Measurements from ENCODE around the gene FMNL2.

Gene FMNL2

DNA sequence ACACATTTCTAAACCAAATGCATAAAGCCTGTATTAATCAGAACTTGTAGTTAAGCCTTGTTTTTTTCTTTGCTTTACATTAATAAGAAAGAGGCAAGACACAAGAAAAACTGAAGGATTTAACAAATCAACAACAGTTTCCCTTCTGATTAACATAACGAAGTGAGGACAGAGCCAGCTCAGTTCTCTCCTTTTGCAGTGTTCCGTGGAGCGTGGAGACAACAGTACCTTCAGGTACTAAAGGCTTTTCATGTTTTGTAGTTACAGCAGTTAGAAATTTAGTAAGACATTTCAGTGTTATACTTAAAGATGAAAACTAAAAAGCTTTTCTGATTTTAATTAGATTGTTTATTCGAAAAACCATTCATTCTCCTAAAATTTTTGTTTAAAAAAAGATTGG is 115.2 kb downstream of the FMNL2 start:
- TF ChIP-seq, protein P1, sequence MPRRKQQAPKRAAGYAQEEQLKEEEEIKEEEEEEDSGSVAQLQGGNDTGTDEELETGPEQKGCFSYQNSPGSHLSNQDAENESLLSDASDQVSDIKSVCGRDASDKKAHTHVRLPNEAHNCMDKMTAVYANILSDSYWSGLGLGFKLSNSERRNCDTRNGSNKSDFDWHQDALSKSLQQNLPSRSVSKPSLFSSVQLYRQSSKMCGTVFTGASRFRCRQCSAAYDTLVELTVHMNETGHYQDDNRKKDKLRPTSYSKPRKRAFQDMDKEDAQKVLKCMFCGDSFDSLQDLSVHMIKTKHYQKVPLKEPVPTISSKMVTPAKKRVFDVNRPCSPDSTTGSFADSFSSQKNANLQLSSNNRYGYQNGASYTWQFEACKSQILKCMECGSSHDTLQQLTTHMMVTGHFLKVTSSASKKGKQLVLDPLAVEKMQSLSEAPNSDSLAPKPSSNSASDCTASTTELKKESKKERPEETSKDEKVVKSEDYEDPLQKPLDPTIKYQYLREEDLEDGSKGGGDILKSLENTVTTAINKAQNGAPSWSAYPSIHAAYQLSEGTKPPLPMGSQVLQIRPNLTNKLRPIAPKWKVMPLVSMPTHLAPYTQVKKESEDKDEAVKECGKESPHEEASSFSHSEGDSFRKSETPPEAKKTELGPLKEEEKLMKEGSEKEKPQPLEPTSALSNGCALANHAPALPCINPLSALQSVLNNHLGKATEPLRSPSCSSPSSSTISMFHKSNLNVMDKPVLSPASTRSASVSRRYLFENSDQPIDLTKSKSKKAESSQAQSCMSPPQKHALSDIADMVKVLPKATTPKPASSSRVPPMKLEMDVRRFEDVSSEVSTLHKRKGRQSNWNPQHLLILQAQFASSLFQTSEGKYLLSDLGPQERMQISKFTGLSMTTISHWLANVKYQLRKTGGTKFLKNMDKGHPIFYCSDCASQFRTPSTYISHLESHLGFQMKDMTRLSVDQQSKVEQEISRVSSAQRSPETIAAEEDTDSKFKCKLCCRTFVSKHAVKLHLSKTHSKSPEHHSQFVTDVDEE (CRISPR knock-in tag; IDR thresholded peaks at IDR 0.05): no peak
- TF ChIP-seq RARB (CRISPR knock-in tag; IDR thresholded peaks at IDR 0.05) (no peak), CSDC2 (CRISPR knock-in tag; IDR thresholded peaks at IDR 0.05) (no peak), ESRRG (CRISPR knock-in tag; IDR thresholded peaks at IDR 0.05) (no peak), ZNF565 (CRISPR knock-in tag; conservative IDR thresholded peaks at IDR 0.05; ENCODE audit: low read depth) (no peak), ARNTL (CRISPR knock-in tag; IDR thresholded peaks at IDR 0.05; ENCODE audit: borderline replicate concordance, low read depth) (no peak), ZFP30 (CRISPR knock-in tag; IDR thresholded peaks at IDR 0.05) (no peak), ZNF8 (CRISPR knock-in tag; IDR thresholded peaks at IDR 0.05) (no peak), OSR1 (CRISPR knock-in tag; IDR thresholded peaks at IDR 0.05) (no peak), BACH2 (CRISPR knock-in tag; IDR thresholded peaks at IDR 0.05; ENCODE audit: borderline replicate concordance) (no peak), GLIS3 (CRISPR knock-in tag; IDR thresholded peaks at IDR 0.05) (no peak)
- TF ChIP-seq, protein P2, sequence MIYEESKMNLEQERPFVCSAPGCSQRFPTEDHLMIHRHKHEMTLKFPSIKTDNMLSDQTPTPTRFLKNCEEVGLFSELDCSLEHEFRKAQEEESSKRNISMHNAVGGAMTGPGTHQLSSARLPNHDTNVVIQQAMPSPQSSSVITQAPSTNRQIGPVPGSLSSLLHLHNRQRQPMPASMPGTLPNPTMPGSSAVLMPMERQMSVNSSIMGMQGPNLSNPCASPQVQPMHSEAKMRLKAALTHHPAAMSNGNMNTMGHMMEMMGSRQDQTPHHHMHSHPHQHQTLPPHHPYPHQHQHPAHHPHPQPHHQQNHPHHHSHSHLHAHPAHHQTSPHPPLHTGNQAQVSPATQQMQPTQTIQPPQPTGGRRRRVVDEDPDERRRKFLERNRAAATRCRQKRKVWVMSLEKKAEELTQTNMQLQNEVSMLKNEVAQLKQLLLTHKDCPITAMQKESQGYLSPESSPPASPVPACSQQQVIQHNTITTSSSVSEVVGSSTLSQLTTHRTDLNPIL (CRISPR knock-in tag; IDR thresholded peaks at IDR 0.05; ENCODE audit: low read depth): no peak
- ATAC-seq: no peak

DNA sequence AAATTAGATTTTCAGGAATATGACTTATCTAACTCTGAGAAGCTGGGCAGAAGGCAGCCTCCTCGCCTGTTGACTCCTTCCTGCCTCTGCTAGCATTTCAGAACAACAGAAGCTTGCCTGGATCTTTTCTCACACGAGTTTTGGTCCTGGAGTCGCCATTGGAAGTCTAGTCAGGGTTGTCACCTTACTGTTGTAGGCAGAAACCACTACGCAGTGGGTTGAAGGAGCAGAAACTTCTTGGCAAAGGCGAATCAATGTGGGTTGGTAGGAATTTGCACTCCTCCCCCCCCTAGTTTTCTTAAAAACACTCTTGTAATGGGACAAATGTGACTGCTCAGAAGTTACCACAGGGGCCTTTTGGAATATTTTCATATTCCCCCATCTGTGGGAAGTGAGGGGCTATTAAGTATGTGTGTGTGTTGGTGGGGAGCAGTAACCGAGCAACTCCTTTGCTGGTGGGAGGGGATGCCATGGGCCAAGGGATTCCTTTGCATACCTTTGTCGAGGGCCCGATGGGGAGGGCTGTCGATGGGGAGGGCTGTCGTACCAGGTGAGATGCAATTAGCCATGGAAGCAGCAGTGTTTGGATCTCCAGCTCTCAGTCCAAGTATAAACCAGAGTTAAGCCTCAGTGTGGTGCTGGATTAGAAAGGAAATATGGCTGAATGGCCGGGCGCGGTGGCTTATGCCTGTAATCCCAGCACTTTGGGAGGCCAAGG is 117.4 kb downstream of the FMNL2 start:
- TF ChIP-seq ZC3H10 (CRISPR knock-in tag; IDR thresholded peaks at IDR 0.05) (no peak), CSDC2 (CRISPR knock-in tag; IDR thresholded peaks at IDR 0.05) (no peak), TCF4 (CRISPR knock-in tag; IDR thresholded peaks at IDR 0.05; ENCODE audit: borderline replicate concordance) (no peak), ZFP3 (CRISPR knock-in tag; IDR thresholded peaks at IDR 0.05) (no peak), ISL1 (CRISPR knock-in tag; IDR thresholded peaks at IDR 0.05) (no peak), TOX (CRISPR knock-in tag; IDR thresholded peaks at IDR 0.05; ENCODE audit: borderline replicate concordance) (no peak), RARB (CRISPR knock-in tag; IDR thresholded peaks at IDR 0.05) (no peak), SNAI2 (CRISPR knock-in tag; IDR thresholded peaks at IDR 0.05) (no peak), ZNF8 (CRISPR knock-in tag; IDR thresholded peaks at IDR 0.05) (no peak), ZFP30 (CRISPR knock-in tag; IDR thresholded peaks at IDR 0.05) (no peak), ZNF70 (CRISPR knock-in tag; IDR thresholded peaks at IDR 0.05) (no peak), OSR1 (CRISPR knock-in tag; IDR thresholded peaks at IDR 0.05) (no peak), ESRRG (CRISPR knock-in tag; IDR thresholded peaks at IDR 0.05) (no peak), BACH2 (CRISPR knock-in tag; IDR thresholded peaks at IDR 0.05; ENCODE audit: borderline replicate concordance) (no peak)
- TF ChIP-seq, protein P3, sequence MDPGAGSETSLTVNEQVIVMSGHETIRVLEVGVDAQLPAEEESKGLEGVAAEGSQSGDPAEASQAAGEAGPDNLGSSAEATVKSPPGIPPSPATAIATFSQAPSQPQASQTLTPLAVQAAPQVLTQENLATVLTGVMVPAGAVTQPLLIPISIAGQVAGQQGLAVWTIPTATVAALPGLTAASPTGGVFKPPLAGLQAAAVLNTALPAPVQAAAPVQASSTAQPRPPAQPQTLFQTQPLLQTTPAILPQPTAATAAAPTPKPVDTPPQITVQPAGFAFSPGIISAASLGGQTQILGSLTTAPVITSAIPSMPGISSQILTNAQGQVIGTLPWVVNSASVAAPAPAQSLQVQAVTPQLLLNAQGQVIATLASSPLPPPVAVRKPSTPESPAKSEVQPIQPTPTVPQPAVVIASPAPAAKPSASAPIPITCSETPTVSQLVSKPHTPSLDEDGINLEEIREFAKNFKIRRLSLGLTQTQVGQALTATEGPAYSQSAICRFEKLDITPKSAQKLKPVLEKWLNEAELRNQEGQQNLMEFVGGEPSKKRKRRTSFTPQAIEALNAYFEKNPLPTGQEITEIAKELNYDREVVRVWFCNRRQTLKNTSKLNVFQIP (CRISPR knock-in tag; IDR thresholded peaks at IDR 0.05; ENCODE audit: borderline replicate concordance, low read depth): no peak
- TF ChIP-seq, protein P1 (CRISPR knock-in tag; IDR thresholded peaks at IDR 0.05): no peak
- TF ChIP-seq, protein P2 (CRISPR knock-in tag; IDR thresholded peaks at IDR 0.05; ENCODE audit: low read depth): no peak
- TF ChIP-seq, protein P4, sequence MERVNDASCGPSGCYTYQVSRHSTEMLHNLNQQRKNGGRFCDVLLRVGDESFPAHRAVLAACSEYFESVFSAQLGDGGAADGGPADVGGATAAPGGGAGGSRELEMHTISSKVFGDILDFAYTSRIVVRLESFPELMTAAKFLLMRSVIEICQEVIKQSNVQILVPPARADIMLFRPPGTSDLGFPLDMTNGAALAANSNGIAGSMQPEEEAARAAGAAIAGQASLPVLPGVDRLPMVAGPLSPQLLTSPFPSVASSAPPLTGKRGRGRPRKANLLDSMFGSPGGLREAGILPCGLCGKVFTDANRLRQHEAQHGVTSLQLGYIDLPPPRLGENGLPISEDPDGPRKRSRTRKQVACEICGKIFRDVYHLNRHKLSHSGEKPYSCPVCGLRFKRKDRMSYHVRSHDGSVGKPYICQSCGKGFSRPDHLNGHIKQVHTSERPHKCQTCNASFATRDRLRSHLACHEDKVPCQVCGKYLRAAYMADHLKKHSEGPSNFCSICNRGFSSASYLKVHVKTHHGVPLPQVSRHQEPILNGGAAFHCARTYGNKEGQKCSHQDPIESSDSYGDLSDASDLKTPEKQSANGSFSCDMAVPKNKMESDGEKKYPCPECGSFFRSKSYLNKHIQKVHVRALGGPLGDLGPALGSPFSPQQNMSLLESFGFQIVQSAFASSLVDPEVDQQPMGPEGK (CRISPR knock-in tag; IDR thresholded peaks at IDR 0.05; ENCODE audit: borderline replicate concordance): no peak
- ATAC-seq: no peak
